GM21786 (cell line): Measurements from ENCODE around the gene PACS2.
"Not testable (repeated sequence)": the region's sequence is repeated elsewhere in the genome, so short reads cannot be mapped to it uniquely, and the experiment has no call there.

Source experiments
- ATAC-seq: cut with Tn5 transposase; IDR thresholded peaks from one replicate; pipeline ENCODE4 v1.9.1; 2021; ENCODE audit not compliant: unreplicated experiment

Gene PACS2

DNA sequence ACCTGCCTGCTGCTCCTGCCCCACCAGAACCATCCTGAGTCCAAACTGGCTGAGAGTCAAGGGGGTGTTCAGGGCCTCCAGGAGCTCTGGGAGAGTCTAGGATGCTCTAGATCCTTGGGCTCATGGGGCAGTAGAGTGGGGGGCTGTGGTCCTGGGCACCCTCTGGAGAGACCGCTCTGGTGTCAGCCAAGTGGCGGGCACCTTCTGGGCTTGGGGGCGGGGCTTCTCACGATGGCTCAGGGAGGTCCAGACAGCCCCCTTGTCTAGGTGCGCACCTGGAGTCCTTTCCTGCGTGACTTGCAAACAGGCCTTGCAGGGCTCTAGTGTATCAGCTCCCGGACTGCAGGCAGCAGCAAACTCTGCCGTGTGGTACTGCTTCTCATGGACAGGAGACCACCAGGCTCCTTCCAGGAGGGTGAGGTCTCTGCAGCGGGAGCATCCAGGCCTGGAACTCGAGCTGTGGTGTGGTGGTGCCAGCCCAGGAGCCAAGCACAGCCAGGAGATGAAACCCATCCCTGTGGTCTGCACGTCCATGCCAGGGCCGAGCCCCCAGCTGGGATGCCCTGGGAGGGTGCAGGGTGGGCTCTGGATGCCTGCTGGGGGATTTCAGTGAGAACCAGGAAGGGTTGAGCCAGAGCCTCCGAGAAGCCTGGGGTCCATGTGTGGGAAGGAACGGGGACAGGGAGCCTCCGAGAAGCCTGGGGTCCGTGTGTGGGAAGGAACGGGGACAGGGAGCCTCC is 15.0 kb downstream of the PACS2 start:
- no peak for ATAC-seq

DNA sequence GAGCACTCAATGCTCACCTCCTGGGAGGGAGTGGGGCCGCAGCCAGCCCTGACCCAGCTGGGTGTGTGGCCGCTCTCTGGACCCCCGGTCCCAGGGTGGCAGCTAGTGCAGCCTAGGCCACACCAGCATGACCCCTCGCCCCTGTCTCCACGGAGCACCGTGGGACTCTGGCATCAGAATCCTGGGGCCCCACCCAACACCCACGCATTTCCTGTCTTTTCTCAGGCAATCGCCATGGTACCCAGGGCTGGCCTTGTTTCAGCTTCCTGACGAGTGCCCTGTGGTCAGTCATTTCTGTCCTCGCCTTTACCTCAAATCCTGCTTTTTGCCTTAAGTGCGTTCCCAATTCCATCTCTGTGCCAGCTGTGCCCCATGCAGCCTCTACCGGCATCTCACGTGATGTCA is 15.9 kb downstream of the PACS2 start:
- ATAC-seq, result no peak

DNA sequence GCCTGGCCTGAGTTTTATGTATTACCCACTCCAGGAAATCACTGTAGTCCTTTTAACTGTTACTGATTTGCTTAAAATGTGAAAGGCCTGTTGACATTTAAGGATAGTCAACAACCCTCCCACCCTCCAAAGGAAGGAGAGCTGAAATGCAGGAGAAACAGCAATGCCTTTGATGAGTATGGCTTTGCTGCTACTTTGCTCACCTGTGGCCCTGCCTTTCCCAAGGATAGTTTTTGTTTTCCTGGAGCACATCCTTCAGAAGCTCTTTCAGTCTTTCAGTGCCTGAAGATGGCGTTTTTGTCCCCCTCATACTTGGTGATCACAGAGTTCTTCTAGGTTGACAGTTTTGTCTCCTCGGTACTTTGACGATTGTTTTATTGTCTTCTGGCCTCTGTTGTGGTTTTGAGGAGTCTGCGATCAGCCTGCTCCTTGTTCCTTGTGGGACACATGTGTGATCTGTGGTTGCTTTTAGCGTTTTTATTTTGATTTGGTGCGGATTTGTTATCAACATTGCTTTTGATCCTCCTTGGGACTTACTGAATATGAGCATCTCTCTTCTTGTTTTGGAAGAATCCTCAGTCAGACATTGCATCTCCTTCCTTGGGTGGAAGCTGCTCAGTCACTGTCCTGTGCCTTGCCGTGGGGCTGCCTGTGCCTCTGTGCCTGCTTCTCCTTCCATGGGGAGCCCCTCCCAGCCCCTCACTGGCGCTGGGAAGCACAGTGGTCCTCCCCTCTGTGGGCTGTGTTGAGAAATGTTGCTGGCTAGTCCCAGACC is 17.2 kb downstream of the PACS2 start:
- ATAC-seq, result no peak

DNA sequence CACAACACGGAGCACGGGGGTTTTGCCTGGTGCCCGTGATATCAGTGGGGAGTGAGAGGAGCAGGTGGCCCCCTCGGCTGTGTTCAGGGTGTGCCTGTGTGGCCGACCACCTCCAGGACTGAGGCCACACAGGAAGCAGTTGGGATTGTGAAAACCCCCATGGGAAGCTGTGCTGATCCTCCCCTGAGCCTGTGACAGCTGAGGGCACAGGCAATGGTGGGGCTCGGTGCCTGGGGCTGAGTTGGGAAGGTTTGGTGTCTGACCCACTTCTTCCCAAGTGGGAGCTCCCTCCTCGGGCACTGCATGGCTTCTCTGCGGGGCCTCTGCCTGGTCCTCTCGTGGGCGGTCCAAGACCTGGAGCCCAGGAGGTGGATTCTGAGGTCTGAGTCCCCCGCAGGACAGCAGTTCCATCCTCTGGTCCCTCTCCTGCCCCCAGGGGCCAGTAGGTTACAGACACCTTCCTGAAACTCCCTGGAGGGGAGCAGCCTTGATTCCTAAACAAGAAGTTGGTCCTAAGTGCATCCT is 17.9 kb downstream of the PACS2 start:
- no peak for ATAC-seq

DNA sequence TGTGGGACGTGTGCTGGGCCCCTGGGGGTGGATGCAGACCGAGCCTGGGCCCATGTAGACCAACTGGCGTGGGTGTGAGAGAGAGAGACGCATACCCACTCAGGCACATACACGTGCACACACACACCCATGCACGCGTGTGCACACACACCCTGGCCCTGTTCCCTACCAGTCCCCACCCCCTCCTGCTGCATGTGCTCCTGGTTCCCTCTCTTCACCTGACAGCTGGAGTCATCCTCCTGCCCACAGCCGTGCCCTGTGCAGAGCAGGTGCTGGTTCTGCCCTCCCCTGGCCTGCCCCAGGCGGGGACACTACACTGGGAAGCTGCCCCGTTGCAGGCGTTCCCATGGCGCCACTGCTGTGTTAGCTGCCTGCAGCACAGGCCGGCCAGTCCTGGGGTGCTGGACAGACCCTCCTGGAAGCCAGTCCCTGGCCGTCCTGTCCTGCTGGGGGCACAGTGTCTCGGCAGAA is 18.5 kb downstream of the PACS2 start:
- ATAC-seq, result no peak

DNA sequence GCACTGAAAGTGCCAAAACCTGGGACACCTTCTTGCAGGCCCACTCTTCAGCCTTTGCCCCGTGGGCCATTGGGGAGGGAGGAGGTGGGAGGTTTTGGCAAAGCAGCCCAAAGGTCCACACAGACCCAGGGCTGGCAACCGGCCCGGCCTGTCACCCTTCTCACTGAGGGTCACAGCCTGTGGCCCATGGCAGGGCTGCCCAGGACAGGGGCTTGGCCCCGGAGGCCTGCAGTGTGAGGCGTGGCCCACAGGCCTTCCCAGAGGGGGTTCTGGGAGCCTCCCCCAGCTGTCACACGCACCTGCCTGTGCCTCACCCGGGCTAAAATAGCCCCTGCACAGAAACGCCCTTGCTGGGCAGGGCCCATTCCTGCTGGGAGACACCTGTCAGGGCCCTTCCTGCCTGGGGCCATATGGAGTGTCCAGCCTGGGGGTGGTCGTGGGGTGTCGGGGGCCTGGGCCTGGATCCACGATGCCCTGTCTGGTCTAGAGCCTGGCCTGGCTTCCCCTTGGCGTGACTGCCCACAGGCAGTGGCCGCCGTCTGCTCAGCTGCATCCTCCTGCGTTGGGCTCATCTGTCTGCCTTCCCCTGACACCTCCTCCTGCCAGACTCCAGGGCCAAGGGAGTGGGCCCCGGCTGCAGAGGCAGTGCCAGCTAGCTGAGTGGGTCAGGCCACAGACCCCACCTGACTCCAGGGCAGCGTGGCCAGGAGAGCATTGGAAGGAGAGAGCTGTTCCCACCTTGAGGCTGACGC is 19.2 kb downstream of the PACS2 start:
- no peak for ATAC-seq

DNA sequence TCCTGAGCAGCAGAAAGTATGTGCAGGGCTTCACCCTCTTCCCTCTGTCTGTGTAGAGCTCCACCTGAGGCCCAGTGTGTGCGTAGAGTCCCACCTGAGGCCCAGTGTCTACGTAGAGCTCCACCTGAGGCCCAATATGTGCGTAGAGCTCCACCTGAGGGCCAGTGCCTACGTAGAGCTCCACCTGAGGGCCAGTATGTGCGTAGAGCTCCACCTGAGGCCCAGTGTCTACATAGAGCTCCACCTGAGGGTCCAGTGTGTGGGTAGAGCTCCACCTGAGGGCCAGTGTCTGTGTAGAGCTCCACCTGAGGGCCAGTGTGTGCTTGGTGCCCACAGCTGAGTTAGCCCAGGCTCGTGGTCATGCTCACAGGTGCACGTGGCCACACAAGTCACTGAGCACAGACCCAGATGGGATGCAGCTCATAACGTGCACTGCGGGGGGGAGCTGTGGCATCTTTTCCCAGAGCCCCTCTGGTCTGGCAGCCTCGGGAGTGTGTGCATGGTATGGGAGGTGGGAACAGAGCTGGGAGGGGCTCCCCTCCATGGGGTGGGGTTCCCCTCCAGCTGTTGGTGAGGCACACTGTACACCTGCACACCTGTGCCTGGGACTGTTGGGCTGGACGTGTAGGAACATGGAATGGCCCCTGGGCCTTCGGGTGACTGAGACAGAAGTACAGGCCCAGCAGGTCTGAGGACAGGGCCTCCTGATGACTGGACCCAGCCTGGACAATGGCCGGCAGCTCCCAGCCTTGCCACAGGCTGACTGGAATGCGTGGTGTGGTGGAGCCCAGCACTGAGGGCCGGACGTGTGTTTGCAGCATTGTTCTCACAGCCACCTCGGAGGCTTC is 20.1 kb downstream of the PACS2 start:
- no peak for ATAC-seq

DNA sequence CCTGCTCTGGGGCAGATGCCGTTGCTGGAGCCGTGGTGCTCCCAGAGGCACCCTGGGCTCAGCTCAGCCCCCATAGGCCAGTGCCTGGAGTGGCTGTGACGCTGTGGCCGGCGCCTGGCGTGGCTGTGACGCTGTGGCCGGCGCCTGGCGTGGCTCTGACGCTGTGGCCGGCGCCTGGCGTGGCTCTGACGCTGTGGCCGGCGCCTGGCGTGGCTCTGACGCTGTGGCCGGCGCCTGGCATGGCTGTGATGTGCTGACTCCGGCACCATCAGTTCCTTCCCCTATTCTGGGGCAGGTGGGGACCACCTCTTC is 20.6 kb downstream of the PACS2 start:
- ATAC-seq, result not testable (repeated sequence)

DNA sequence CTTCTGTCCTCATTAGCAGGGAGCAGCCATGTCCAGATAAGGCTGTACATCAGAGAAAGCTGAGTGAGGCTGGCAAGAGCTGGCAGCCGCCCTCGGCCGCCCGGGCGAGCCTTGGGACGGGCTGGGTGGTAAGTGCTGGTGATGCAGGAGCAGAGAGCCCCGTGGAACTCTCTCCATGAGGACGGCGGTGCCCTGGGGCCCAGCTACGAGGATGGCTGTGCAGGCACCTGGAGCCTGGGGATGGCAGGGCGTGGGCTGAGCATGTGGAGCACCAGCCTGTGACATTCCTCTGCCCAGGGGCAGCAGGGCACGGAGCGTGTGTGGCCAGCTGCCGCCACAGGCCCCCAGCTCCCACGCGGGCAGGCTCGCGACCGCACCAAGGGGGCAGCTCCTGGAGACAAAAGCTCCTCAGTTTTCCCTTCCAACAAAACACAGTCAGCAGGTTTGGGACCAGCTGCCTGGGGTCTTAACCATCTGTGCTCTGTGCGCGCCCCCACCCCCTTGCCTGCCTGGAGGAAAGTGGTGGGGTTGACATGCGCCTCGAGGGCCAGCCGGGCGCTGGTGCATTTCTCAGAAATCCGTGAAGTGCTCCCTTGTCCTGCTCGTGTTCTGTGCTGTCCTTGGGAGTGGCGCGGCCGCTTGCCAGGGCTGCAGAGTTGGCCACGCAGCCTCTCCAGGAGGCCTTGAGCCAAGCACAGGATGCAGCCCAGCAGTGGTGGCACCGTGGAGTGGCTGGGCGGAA is 21.4 kb downstream of the PACS2 start:
- ATAC-seq, result no peak

DNA sequence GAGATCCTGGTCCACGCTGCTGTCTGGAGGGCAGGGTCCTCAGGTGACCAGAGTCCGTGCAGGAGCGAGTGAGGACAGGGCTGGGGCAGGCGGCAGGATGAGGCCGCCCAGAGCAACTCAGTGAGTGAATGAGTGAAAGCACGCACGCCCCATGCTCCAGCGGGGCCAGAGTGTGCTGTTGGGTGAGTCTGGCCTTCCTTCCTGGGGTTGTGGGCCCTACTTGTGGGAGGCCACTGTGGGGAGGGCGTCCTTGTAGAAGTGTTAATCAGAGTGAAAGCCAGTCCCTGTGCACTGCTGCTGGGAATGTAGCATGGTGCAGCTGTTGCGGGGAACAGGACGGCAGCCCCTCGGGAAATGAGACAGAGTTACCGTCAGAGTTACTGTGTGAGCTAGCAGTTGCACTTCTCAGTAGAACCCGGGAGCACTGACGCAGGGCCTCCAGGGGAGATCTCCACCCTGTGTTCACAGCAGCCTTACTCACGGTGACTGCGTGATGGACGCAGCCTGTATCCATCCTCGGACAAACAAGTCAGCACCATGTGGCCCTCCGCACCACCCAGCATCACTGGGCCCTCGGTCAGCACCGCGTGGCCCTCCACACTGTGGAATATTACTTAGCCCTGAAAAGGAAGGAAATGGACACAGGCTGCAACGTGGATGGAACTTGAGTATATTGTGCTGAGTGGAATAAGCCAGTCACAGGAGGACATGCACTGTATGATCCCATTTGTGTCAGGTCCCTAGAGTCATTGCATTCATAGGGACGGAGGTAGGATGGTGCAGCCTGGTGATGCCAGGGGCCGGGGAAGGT is 22.1 kb downstream of the PACS2 start:
- no peak for ATAC-seq

DNA sequence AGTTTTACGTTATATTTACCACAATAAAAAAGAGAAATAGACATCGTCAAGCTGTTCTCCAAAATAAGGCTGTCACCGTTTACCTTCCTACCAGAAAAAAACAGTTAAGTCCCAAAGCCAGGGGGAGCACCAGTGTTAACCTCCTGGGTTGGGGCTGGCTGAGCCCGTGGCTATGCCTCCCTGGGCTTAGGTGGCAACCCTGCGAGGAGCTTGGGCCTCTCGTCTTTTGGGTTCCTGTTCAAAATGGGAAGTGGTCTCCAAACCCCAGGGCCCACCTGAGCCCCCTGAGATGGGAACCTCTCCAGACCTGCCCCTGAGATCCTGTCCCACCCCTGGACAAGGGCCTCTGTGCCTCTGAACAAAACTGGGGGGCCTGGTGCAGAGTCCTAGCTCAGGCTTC is 22.9 kb downstream of the PACS2 start:
- ATAC-seq, result no peak

DNA sequence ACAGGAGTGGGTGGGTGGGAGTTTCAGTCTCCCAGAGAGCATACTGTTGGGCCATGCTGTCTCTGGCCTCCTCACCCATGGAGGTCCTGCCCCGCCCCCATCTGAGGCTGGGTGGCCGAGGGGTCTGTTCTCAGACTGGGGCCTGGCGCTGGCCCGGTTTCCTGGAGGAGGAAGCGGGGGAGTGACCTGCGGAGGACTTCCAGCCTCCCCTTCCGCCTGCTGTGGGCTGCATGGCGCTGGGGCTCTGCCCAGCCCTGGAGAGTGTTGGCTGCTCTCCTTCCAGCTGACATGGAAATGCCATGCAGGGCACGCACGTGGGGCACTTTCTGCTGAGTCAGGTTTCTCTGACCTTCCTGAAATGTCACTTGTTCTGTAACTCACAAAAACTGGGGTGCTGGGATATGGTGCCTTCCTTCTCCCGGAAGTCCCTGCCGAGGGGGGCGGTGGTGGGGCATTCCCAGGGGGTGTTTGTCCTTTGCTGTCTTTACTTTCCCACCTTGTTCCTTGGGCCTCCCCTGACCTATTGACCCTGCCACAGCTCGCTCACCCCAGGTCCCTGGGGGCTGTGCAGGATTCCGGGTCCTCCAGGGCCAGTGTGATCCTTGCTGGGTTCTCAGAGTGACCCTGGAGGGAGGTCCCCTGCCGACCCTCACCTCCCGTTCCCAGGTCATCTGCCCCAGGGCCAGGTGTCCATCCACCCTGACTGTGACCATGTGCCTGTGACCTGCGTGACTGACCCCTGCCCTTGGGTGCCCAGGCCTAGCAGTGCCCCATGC is 23.6 kb downstream of the PACS2 start:
- ATAC-seq, result no peak

DNA sequence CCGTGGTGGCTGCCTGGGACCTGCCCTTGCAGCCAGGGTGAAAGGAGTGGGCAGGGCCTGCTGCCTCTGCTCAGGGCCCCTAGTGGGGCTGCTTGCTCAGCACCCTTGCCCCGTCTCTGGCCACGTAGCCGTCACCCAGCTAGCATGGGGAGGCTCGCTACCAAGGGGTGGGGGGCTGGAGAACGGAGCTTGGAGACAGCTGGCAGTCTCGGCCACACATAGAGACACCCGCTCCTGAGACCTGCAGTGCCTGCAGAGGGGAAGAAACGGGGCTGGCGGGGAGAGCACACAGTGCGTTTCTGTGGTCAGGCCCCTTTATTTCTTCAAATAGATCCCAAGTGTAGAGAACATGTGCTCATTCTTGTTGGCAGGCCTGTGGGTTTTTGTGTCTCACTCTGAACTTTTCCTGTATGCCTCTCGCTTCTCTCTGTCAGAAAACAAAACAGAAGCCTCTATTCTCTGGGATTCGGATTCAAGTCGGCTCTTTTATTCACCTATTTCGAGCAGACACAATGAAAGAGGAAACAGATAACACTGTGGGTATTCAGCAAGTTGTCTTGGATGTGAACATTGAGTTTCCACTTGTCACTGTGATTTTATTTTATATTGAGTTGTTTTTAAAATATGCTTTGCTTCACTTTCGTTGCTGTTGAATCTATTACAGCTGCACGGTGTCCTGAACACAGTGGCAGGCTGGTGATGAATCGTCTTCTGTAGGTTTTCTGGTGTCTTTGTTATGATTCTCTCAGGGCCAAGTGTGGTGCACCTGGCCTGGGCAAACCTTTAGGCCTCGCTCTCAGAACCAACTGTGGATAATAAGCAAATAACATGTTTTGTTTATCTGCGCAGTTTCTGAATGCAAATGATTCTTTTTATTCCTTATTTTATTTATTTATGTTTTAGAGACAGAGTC is 26.5 kb downstream of the PACS2 start:
- no peak for ATAC-seq

DNA sequence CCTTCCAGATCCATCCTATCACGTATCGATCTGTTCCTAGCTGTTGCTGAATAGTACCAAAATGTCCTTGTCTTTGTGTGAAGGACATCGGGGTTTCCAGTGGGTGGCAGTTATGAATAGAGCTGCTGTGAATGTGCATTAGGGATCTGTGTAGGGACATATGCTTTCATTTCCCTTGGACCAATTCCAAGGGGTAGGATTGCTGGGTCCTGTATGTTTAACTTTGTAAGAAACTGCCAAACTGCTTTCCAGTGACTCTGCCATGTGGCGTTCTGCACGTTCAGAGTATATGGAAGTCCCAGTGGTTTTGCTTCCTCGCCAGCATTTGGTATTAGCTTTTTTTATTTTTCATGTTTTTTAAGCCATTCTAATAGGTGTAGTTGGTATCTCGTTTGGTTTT is 28.6 kb downstream of the PACS2 start:
- no peak for ATAC-seq

DNA sequence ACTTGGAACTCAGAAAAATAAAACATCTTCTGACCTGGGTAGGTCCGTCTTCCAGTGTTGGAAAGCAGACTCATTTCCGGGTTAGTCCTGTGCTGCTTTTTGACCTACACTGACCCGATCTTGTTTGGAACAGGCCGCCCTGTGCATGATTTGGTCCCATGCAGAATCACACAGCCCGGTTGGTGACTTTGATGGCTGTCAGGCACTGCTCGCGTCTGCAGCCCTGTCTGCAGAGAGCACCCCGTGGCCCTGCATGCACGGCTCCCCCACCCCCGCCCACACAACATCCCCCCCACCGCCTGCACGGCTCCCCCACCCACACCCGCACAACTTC is 31.6 kb downstream of the PACS2 start:
- no peak for ATAC-seq

DNA sequence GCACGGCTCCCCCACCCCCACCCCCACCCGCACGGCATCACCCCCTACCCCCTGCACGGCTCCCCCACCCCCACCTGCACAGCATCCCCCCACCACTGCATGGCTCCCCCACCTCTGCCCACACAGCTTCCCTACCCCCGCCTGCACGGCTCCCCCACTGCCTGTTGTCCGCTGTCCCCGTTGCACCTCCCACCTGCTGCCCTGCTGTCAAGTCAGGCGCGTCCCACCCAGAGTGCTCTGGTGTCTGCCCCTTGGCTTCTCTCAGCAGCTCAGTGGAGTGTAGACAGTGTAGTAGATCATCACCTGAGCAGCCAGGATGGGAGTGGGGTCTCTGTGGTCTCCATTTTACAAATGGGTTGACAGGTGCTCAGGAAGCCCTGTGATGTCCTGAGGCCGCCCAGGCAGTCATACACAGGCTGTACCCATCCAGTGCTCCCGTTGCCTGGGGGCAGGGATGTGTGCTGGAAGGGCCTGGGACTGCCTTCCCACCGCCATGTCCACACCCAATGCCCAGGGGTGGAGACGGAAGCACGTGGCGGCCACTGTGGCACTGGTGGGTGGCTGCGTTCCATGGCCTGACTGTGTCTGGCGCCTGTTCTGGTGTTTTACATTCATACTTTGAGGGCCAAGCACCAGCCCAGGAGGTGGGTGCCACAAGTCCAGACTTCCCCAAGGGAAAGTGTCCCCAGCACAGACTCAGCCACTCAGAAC is 32.5 kb downstream of the PACS2 start:
- ATAC-seq, result no peak

DNA sequence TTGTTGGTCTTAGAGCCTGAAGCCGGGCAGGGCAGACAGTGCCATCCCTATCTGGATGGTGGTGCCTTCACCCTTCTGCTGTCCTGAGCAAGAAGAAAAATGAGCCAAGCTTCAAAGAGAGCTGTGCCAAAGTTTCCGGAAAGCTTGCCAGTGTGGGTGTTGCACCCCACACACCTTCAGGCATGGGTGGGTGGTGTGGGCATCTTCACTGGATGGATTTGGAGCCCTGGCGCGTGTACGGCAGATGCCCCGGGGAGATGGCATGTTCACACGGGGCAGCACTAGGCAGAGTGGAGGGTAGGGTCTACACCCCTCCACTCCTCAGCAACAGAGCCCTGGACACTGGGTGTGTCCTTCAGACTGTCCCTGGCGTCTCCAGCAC is 33.0 kb downstream of the PACS2 start:
- ATAC-seq, result no peak
